ENCODE results near the gene RSPO4. TPM values are rescaled to one million over a fixed set of nuclear protein-coding genes. Genes with fewer than 3 reads are reported as not detected.

Gene RSPO4
- total and polyA plus RNA-seq, 4 donors, result 0.93 to 1.0 TPM; not detected in 2

DNA sequence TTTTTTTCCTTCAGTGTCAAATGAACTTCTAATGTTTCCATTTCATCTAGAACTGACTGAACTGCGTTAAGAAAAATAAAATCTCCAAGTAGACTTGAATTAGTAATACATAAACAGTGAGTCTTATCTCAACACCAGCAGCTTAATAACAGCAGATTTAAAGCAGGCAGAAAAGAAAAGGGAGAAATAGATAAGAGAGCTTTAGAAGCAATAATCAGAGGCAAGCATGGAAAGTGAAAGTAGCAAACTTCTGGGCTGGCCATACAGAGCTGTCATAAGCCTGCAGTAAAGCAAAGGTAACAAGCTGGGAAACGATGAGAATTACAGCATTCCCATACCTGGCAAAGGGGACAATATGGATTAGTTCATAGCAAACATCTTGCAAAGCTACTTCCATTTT, 69.1 kb downstream of the RSPO4 start:
- Histone ChIP-seq H3K4me1 (ENCODE audit: control insufficient read depth in 1 of 2, insufficient read depth in 2 of 2, low read length in 2 of 2) (no peaks in the 10 kb centered on the region), H3K36me3 (ENCODE audit: control insufficient read depth in 1 of 2, insufficient read depth in 2 of 2, low read length in 1 of 2) (no peaks in the 10 kb centered on the region), H3K27me3 (ENCODE audit: control insufficient read depth in 1 of 2, insufficient read depth in 2 of 2, low read length in 1 of 2) (no peaks in the 10 kb centered on the region), H3K9me3 (ENCODE audit: control insufficient read depth, low read length) (peaks cover 2% of the 10 kb centered on the region), H3K4me3 (ENCODE audit: low read length in 2 of 2) (no peak overlapping the region), H3K27ac (ENCODE audit: low read depth in 1 of 2, low read length in 2 of 2) (no peak overlapping the region)
- intact Hi-C loops (cut with DNase I), result loop anchor here in 1 of 2 donors (10.0 kb wide), 1 partner anchor 58 kb away; no protein-coding TSS in a partner anchor
- DNase-seq (no peak), ATAC-seq (ENCODE audit: low FRiP score) (no peak)
- WGBS, 2 donors, result 77% methylated on average over 2 of the region's 2 CpGs

DNA sequence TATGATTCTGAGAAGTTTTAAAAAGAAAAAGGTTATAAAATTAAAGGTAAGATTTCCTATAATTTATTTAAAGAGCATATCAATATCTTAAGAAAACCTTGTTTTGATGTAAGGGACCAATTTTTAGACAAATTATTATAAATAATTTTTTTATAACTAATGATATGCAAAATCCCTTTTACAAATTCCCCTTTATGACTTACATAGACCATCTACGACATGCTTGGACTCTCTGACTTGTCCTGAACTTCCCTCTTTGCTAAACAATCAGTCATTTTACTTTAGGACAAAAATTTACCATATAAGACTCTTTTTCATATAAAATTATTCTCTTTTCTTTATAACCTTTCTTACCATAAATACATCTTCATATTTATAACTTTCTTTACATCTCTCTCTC, 70.7 kb downstream of the RSPO4 start:
- Histone ChIP-seq H3K4me1 (ENCODE audit: control insufficient read depth in 1 of 2, insufficient read depth in 2 of 2, low read length in 2 of 2) (no peaks in the 10 kb centered on the region), H3K4me3 (ENCODE audit: low read length in 2 of 2) (no peak overlapping the region), H3K36me3 (ENCODE audit: control insufficient read depth in 1 of 2, insufficient read depth in 2 of 2, low read length in 1 of 2) (no peaks in the 10 kb centered on the region), H3K27me3 (ENCODE audit: control insufficient read depth in 1 of 2, insufficient read depth in 2 of 2, low read length in 1 of 2) (no peaks in the 10 kb centered on the region), H3K9me3 (ENCODE audit: control insufficient read depth, low read length) (peaks cover 2% of the 10 kb centered on the region), H3K27ac (ENCODE audit: low read depth in 1 of 2, low read length in 2 of 2) (no peak overlapping the region)
- ATAC-seq (ENCODE audit: low FRiP score) (no peak), DNase-seq (no peak)
- intact Hi-C loops (cut with DNase I), result loop anchor here in 1 of 2 donors (10.0 kb wide), 1 partner anchor 57 kb away; no protein-coding TSS in a partner anchor
- 53 to 59% methylated on average over 1 of the region's 1 CpG for WGBS, 2 donors

DNA sequence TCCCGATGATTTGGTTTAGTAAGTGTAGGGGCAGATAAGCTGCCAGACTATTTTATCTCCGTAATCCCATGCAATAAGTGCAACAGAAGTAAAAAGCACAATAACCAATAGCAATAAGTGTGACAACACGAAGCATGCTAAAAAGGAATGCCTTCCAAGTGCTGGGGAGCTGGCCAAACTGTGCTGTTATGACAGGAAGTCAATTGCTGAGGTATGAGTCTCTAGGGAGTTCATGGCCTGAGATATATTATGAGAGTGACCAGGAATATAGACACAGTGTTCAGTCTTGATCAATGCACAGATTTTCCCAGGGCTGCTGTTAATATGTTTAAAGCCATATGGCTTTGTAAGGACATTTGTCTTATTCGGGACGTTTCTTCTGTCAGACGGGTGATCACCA, 75.4 kb downstream of the RSPO4 start:
- H3K4me3 ChIP-seq (ENCODE audit: low read length in 2 of 2), result no peak overlapping the region
- no peak overlapping the region for H3K27ac ChIP-seq (ENCODE audit: low read depth in 1 of 2, low read length in 2 of 2)
- peaks cover 0 to 1% of the 10 kb centered on the region in 2 donors for H3K27me3 ChIP-seq (ENCODE audit: control insufficient read depth in 1 of 2, insufficient read depth in 2 of 2, low read length in 1 of 2)
- ATAC-seq (ENCODE audit: low FRiP score), result no peak
- intact Hi-C loops (cut with DNase I), result loop anchor here in 1 of 2 donors (10.0 kb wide), 1 partner anchor 562 kb away; no protein-coding TSS in a partner anchor
- 10 to 14% methylated on average over 6 of the region's 6 CpGs for WGBS, 2 donors
- H3K9me3 ChIP-seq (ENCODE audit: control insufficient read depth, low read length), result no peaks in the 10 kb centered on the region
- no peak for DNase-seq
- H3K36me3 ChIP-seq (ENCODE audit: control insufficient read depth in 1 of 2, insufficient read depth in 2 of 2, low read length in 1 of 2), result no peaks in the 10 kb centered on the region
- H3K4me1 ChIP-seq (ENCODE audit: control insufficient read depth in 1 of 2, insufficient read depth in 2 of 2, low read length in 2 of 2), result no peaks in the 10 kb centered on the region

DNA sequence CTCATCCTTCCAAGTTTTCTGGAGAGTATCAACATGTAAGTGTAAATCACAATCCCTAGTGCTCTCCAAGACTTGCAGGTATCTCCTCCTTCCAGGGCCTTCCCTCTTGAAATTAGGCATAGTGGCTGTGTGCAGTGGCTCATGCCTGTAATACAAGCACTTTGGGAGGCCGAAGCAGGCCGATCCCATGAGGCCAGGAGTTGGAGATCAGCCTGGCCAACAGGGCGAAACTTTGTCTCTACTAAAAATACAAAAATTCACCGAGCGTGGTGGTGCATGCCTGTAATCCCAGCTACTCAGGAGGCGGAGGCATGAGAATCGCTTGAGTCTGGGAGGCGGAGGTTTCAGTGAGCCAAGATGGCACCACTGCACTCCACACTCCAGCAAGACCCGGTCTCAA, 76.6 kb downstream of the RSPO4 start:
- intact Hi-C loops (cut with DNase I), result loop anchor here in 1 of 2 donors (10.0 kb wide), 1 partner anchor 561 kb away; no protein-coding TSS in a partner anchor
- no peaks in the 10 kb centered on the region for H3K36me3 ChIP-seq (ENCODE audit: control insufficient read depth in 1 of 2, insufficient read depth in 2 of 2, low read length in 1 of 2)
- ATAC-seq (ENCODE audit: low FRiP score), result no peak
- no peak overlapping the region for H3K4me3 ChIP-seq (ENCODE audit: low read length in 2 of 2)
- no peaks in the 10 kb centered on the region for H3K4me1 ChIP-seq (ENCODE audit: control insufficient read depth in 1 of 2, insufficient read depth in 2 of 2, low read length in 2 of 2)
- no peak for DNase-seq
- no peaks in the 10 kb centered on the region for H3K9me3 ChIP-seq (ENCODE audit: control insufficient read depth, low read length)
- 82 to 84% methylated on average over 9 of the region's 9 CpGs for WGBS, 2 donors
- peaks cover 0 to 1% of the 10 kb centered on the region in 2 donors for H3K27me3 ChIP-seq (ENCODE audit: control insufficient read depth in 1 of 2, insufficient read depth in 2 of 2, low read length in 1 of 2)
- H3K27ac ChIP-seq (ENCODE audit: low read depth in 1 of 2, low read length in 2 of 2), result no peak overlapping the region

DNA sequence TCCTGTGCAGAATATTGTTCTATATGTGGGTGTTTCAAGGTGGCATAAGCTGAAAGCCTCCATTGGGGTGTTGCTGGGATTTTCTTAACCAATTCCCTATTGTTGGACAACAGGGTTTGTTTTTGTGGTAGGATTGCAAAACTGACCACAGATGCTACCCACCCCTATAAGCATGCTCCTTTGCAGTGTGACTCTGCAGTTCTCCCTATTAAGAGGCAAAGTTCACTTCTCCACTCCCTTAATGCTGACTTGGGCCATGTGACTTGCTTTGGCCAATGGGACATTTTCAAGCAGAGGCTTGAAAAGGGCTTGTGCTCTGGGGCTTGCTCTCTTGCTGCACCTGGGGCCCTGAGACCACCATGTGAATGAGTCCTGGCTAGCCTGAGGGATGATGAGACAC, 77.5 kb downstream of the RSPO4 start:
- intact Hi-C loops (cut with DNase I), result loop anchor here in 1 of 2 donors (10.0 kb wide), 1 partner anchor 560 kb away; no protein-coding TSS in a partner anchor
- Histone ChIP-seq H3K9me3 (ENCODE audit: control insufficient read depth, low read length) (no peaks in the 10 kb centered on the region), H3K4me1 (ENCODE audit: control insufficient read depth in 1 of 2, insufficient read depth in 2 of 2, low read length in 2 of 2) (no peaks in the 10 kb centered on the region), H3K4me3 (ENCODE audit: low read length in 2 of 2) (no peak overlapping the region), H3K27me3 (ENCODE audit: control insufficient read depth in 1 of 2, insufficient read depth in 2 of 2, low read length in 1 of 2) (peaks cover 0 to 1% of the 10 kb centered on the region in 2 donors), H3K36me3 (ENCODE audit: control insufficient read depth in 1 of 2, insufficient read depth in 2 of 2, low read length in 1 of 2) (no peaks in the 10 kb centered on the region), H3K27ac (ENCODE audit: low read depth in 1 of 2, low read length in 2 of 2) (no peak overlapping the region)
- DNase-seq (no peak), ATAC-seq (ENCODE audit: low FRiP score) (no peak)

DNA sequence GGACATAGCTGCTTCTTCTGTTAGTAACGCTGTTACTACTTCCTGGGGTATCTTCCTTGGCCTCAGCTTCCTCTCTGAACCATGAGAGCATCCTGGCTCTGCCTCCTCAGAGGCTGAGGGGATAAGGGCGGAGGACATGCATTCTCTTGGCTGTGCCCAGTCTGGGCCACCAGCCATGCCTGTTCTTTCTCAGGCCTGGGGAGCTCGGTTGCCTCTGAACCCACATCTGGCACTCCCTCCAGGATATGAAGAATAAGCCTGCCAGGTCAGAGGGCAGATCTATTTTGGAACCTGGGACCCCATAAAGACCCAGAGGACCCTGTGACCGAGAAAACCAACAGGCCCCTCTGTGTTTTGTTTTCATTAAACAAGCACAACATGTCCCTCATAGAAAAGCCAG, 79.3 kb downstream of the RSPO4 start:
- DNase-seq (no peak), ATAC-seq (ENCODE audit: low FRiP score) (peak; percentile 29)
- intact Hi-C loops (cut with DNase I), result loop anchor here in 1 of 2 donors (10.0 kb wide), 1 partner anchor 558 kb away; no protein-coding TSS in a partner anchor
- no peaks in the 10 kb centered on the region for H3K9me3 ChIP-seq (ENCODE audit: control insufficient read depth, low read length)
- no peak overlapping the region for H3K4me3 ChIP-seq (ENCODE audit: low read length in 2 of 2)
- H3K27ac ChIP-seq (ENCODE audit: low read depth in 1 of 2, low read length in 2 of 2), result no peak overlapping the region
- WGBS, 2 donors, result 16 to 24% methylated on average over 4 of the region's 4 CpGs
- H3K36me3 ChIP-seq (ENCODE audit: control insufficient read depth in 1 of 2, insufficient read depth in 2 of 2, low read length in 1 of 2), result no peaks in the 10 kb centered on the region
- H3K27me3 ChIP-seq (ENCODE audit: control insufficient read depth in 1 of 2, insufficient read depth in 2 of 2, low read length in 1 of 2), result peaks cover 0 to 1% of the 10 kb centered on the region in 2 donors
- no peaks in the 10 kb centered on the region for H3K4me1 ChIP-seq (ENCODE audit: control insufficient read depth in 1 of 2, insufficient read depth in 2 of 2, low read length in 2 of 2)

DNA sequence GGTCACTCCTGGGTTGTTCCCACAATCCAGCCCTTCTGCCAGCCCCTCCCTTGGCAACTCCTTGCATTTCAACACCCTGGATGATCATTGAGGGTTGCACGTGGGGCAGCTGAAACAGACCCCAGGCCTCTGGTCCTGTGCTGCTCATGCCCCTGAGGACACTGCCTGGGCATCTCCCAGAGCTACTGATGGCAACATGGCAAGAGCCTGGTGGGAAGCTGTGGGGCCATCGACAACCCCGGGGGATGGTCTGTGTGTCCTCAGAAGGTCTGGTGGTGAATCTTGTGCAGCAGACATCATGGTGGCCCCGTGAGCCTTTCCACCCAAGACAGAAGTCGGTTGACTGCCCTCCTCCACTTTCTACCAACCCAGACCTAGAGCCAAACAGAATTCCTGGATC, 81.0 kb downstream of the RSPO4 start:
- H3K4me1 ChIP-seq (ENCODE audit: control insufficient read depth in 1 of 2, insufficient read depth in 2 of 2, low read length in 2 of 2), result no peaks in the 10 kb centered on the region
- intact Hi-C loops (cut with DNase I), result loop anchor here in 1 of 2 donors (10.0 kb wide), 1 partner anchor 556 kb away; no protein-coding TSS in a partner anchor
- DNase-seq, result no peak
- H3K4me3 ChIP-seq (ENCODE audit: low read length in 2 of 2), result no peak overlapping the region
- no peak for ATAC-seq (ENCODE audit: low FRiP score)
- no peak overlapping the region for H3K27ac ChIP-seq (ENCODE audit: low read depth in 1 of 2, low read length in 2 of 2)
- H3K36me3 ChIP-seq (ENCODE audit: control insufficient read depth in 1 of 2, insufficient read depth in 2 of 2, low read length in 1 of 2), result no peaks in the 10 kb centered on the region
- peaks cover 0 to 1% of the 10 kb centered on the region in 2 donors for H3K27me3 ChIP-seq (ENCODE audit: control insufficient read depth in 1 of 2, insufficient read depth in 2 of 2, low read length in 1 of 2)
- WGBS, 2 donors, result 93 to 95% methylated on average over 5 of the region's 5 CpGs
- no peaks in the 10 kb centered on the region for H3K9me3 ChIP-seq (ENCODE audit: control insufficient read depth, low read length)

DNA sequence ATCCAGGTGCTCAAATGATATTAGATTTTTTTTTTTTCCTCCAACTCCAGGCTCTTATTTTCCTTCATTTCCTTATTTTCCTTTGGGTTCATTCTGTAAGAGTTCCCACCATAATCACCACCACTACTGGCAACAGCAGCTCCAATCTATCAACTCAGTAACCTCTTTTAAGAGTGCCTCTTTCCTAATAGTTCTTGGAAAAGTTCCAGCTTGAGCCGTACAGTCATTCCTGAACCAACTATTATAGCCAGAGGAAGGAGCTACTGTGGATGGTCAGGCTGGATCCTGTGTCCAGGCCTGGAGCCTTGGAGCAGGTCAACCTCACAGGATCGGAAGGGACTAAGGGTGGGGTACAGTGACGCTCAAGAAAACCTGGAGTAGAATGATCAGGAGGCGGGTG, 81.8 kb downstream of the RSPO4 start:
- peaks cover 0 to 1% of the 10 kb centered on the region in 2 donors for H3K27me3 ChIP-seq (ENCODE audit: control insufficient read depth in 1 of 2, insufficient read depth in 2 of 2, low read length in 1 of 2)
- ATAC-seq (ENCODE audit: low FRiP score), result no peak
- WGBS, 2 donors, result 83 to 86% methylated on average over 4 of the region's 4 CpGs
- intact Hi-C loops (cut with DNase I), result loop anchor here in 1 of 2 donors (10.0 kb wide), 1 partner anchor 556 kb away; no protein-coding TSS in a partner anchor
- H3K9me3 ChIP-seq (ENCODE audit: control insufficient read depth, low read length), result no peaks in the 10 kb centered on the region
- H3K4me1 ChIP-seq (ENCODE audit: control insufficient read depth in 1 of 2, insufficient read depth in 2 of 2, low read length in 2 of 2), result no peaks in the 10 kb centered on the region
- no peak overlapping the region for H3K27ac ChIP-seq (ENCODE audit: low read depth in 1 of 2, low read length in 2 of 2)
- no peaks in the 10 kb centered on the region for H3K36me3 ChIP-seq (ENCODE audit: control insufficient read depth in 1 of 2, insufficient read depth in 2 of 2, low read length in 1 of 2)
- no peak for DNase-seq
- H3K4me3 ChIP-seq (ENCODE audit: low read length in 2 of 2), result no peak overlapping the region

DNA sequence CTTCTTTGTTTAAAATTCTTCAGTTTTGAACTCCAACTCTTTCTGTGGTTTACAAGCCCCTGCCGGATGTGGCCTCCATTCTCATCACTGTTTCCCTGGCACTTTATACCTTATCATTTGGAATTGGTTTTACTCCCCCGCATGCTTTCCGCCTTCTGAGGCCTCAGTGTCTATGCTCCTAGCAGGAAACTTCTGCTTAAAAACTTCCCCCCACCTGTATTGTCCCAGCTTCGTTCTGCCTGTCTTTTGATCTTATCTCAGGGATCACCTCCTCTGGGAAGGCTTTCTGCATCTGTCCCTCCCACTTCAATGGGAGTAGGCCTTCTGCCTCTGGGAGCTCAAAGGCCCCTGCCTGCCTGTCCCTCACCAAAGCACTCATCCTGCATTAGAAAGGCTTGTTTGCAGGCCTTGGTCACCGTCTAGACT, 82.6 kb downstream of the RSPO4 start:
- DNase-seq, result no peak
- no peaks in the 10 kb centered on the region for H3K9me3 ChIP-seq (ENCODE audit: control insufficient read depth, low read length)
- intact Hi-C loops (cut with DNase I), result no loop called here
- H3K27me3 ChIP-seq (ENCODE audit: control insufficient read depth in 1 of 2, insufficient read depth in 2 of 2, low read length in 1 of 2), result peaks cover 0 to 1% of the 10 kb centered on the region in 2 donors
- no peak overlapping the region for H3K27ac ChIP-seq (ENCODE audit: low read depth in 1 of 2, low read length in 2 of 2)
- H3K4me1 ChIP-seq (ENCODE audit: control insufficient read depth in 1 of 2, insufficient read depth in 2 of 2, low read length in 2 of 2), result no peaks in the 10 kb centered on the region
- H3K4me3 ChIP-seq (ENCODE audit: low read length in 2 of 2), result no peak overlapping the region
- WGBS, 2 donors, result 80 to 88% methylated on average over 5 of the region's 5 CpGs
- H3K36me3 ChIP-seq (ENCODE audit: control insufficient read depth in 1 of 2, insufficient read depth in 2 of 2, low read length in 1 of 2), result no peaks in the 10 kb centered on the region
- ATAC-seq (ENCODE audit: low FRiP score), result no peak
